Breast epithelium (tissue), 4 donors: Measurements from ENCODE around the gene GAS6. TPM values are rescaled to one million over a fixed set of nuclear protein-coding genes. Genes with fewer than 3 reads are reported as not detected.

ENCODE experiments used
- DNase-seq, 2 donors: peaks; one replicate each; pipeline ENCODE4 v3.0.0-alpha.2; 2019; ENCODE audit warnings: low spot score in 2 of 2
- H3K27ac ChIP-seq, 2 donors: fragments of 200-600 bp; sonication (generic) in 1 of 2; one replicate each; pipeline ENCODE4 v1.5.1; 2016 to 2019; ENCODE audit warnings: mild to moderate bottlenecking in 1 of 2
- H3K27me3 ChIP-seq, 2 donors: fragments of 200-600 bp; sonication (generic) in 1 of 2; one replicate each; pipeline versions ENCODE4 v1.5.1 to v1.6.0; 2017 to 2019; ENCODE audit warnings: control low read depth in 1 of 2, mild to moderate bottlenecking in 1 of 2
- H3K36me3 ChIP-seq: fragments of 200-600 bp; one replicate; pipeline ENCODE4 v1.5.1; 2019
- H3K4me1 ChIP-seq, 2 donors: fragments of 200-600 bp; sonication (generic); one replicate each; pipeline ENCODE4 v1.5.1; 2016 to 2019; ENCODE audit warnings: control low read depth in 1 of 2
- H3K4me3 ChIP-seq, 3 donors: fragments of 200-600 bp; sonication (generic); 1 replicate in 2 of 3; 2 replicates in 1 of 3; pipeline ENCODE4 v1.5.1; 2016 to 2019; ENCODE audit warnings: mild to moderate bottlenecking in 3 of 3, moderate library complexity in 2 of 3
- H3K9me3 ChIP-seq, 2 donors: fragments of 200-600 bp; sonication (generic) in 1 of 2; one replicate each; pipeline ENCODE4 v1.5.1; 2016 to 2019; ENCODE audit warnings: control low read depth in 1 of 2
- POLR2A ChIP-seq: fragments of 450-650 bp; IDR thresholded peaks from one replicate; pipeline ENCODE4 v1.6.1; 2016; ENCODE audit warnings: antibody characterized with exemption, mild to moderate bottlenecking, moderate library complexity
- POLR2AphosphoS5 ChIP-seq, 3 donors: sonication (generic); formaldehyde crosslinking; IDR thresholded peaks; one replicate each; pipeline ENCODE4 v1.6.1; 2017; ENCODE audit warnings: antibody characterized with exemption in 3 of 3
- intact Hi-C: fragments of 100-400 bp; cut with DNase I; formaldehyde crosslinking; loops from one replicate; pipeline ENCODE4 v1.15.1; 2023; ENCODE audit warnings: low total_unique reads
- total RNA-seq, 3 donors: library from RNA; depleted of rRNA; stranded (reverse); fragments of >200 nt; gene quantifications; one replicate each; pipeline ENCODE4 v1.1.0, GENCODE V29; 2016
- TF ChIP-seq, protein P1 (sequence below), 3 donors: fragments of 450-650 bp; IDR thresholded peaks; one replicate each; pipeline ENCODE4 v1.5.1; 2016 to 2017; ENCODE audit warnings: antibody characterized with exemption in 3 of 3, mild to moderate bottlenecking in 3 of 3, moderate library complexity in 3 of 3

Gene GAS6
- total RNA-seq, 3 donors from 2014 or later: 85.9 to 146 (median 103) TPM

DNA sequence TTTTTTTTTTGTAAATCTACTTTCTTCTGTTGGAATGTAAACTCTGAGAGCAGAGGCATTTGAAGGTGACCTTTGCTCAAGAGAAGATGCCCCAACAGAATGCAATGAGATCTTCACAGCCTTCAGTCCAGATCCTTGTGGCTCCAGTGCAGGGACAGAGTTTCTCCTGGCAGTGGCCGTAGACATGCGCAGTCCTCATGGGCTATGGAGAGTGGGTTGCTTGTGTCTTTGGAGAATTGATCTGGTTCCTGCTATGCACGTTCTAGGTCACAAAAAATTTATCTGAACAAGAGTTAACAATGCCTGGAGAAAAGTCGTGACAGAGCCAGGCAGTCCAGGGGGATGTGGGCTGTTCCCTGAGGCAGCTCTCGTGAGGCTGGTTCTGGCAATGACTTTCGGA lies 74.7 kb downstream of the GAS6 start:
- peaks cover 0 to 5% of the 10 kb centered on the region in 2 donors for H3K27me3 ChIP-seq
- no peaks in the 10 kb centered on the region for H3K4me1 ChIP-seq
- no peaks in the 10 kb centered on the region for H3K36me3 ChIP-seq
- intact Hi-C loops: no loop called here
- no peaks in the 10 kb centered on the region for H3K9me3 ChIP-seq
- no peak overlapping the region for H3K27ac ChIP-seq
- TF ChIP-seq POLR2AphosphoS5 (IDR thresholded peaks at IDR 0.05) (no peak), POLR2A (no peak)
- TF ChIP-seq, protein P1, sequence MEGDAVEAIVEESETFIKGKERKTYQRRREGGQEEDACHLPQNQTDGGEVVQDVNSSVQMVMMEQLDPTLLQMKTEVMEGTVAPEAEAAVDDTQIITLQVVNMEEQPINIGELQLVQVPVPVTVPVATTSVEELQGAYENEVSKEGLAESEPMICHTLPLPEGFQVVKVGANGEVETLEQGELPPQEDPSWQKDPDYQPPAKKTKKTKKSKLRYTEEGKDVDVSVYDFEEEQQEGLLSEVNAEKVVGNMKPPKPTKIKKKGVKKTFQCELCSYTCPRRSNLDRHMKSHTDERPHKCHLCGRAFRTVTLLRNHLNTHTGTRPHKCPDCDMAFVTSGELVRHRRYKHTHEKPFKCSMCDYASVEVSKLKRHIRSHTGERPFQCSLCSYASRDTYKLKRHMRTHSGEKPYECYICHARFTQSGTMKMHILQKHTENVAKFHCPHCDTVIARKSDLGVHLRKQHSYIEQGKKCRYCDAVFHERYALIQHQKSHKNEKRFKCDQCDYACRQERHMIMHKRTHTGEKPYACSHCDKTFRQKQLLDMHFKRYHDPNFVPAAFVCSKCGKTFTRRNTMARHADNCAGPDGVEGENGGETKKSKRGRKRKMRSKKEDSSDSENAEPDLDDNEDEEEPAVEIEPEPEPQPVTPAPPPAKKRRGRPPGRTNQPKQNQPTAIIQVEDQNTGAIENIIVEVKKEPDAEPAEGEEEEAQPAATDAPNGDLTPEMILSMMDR (IDR thresholded peaks at IDR 0.05): no peak
- no peak for DNase-seq
- no peak overlapping the region for H3K4me3 ChIP-seq

DNA sequence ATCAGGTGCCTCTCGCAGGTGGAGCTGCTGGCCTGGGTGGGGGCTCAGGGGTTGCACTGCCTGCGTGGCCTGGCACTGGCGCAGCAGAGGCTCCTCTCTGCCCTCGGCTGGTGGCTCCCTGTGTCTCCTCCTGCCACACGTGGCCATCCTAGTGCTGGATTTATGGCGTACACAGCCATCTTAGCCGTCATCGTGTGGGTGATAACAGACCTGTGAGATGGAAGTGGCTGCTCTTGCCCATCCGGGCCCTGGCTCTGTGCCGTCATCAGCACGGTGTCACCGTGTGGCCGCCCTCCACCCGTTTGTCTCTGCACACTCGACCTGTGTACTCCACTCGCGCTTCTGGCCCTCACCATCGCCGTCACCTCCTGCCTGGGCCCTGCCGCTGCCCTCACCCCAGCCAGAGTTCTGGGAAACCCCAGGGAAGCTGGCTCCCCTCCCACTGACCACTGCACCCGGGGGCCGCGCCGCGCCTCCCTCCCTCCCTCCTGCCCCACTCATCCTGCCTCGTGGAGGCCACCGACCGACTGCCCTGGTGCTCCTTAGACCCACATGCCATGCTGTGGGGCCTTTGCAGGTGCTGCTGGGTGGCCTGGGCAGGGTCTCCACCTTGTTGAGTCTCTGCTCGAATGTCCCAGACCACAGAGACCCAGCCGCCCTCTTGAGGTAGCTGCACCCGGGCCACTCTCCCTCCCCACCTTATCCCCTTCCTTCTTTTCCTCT lies 75.3 kb downstream of the GAS6 start:
- TF ChIP-seq POLR2AphosphoS5 (IDR thresholded peaks at IDR 0.05): no peak
- no peak for TF ChIP-seq POLR2A
- intact Hi-C loops: no loop called here
- Histone ChIP-seq H3K36me3 (no peaks in the 10 kb centered on the region), H3K9me3 (no peaks in the 10 kb centered on the region), H3K27me3 (peaks cover 0 to 5% of the 10 kb centered on the region in 2 donors), H3K4me1 (no peaks in the 10 kb centered on the region), H3K27ac (no peak overlapping the region), H3K4me3 (no peak overlapping the region)
- no peak for DNase-seq

DNA sequence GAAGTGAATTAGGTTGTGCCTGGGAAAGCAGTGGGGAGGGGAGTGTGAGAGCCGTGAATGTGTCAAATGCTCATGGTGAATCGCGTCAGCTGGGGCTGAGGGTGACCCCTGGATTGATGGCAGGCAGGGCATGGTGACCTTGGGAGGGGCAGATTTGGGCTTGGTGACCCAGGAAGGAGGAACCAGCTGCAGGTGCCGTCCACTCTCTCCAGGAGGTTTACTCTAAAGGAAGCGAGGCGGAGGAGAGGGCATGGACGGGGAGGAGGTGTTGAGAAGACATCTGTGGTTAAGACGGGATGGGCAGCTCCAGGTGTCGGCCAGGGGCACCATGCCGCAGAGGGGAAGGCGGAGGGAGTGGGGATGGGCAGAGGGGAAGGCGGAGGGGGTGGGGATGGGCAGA lies 76.2 kb downstream of the GAS6 start:
- H3K27me3 ChIP-seq: peaks cover 0 to 5% of the 10 kb centered on the region in 2 donors
- no peak overlapping the region for H3K4me3 ChIP-seq
- no peak overlapping the region for H3K27ac ChIP-seq
- no peaks in the 10 kb centered on the region for H3K9me3 ChIP-seq
- no peaks in the 10 kb centered on the region for H3K36me3 ChIP-seq
- intact Hi-C loops: no loop called here
- no peak for TF ChIP-seq POLR2A
- TF ChIP-seq, protein P1 (IDR thresholded peaks at IDR 0.05): no peak
- TF ChIP-seq POLR2AphosphoS5 (IDR thresholded peaks at IDR 0.05): no peak
- DNase-seq: no peak
- no peaks in the 10 kb centered on the region for H3K4me1 ChIP-seq

DNA sequence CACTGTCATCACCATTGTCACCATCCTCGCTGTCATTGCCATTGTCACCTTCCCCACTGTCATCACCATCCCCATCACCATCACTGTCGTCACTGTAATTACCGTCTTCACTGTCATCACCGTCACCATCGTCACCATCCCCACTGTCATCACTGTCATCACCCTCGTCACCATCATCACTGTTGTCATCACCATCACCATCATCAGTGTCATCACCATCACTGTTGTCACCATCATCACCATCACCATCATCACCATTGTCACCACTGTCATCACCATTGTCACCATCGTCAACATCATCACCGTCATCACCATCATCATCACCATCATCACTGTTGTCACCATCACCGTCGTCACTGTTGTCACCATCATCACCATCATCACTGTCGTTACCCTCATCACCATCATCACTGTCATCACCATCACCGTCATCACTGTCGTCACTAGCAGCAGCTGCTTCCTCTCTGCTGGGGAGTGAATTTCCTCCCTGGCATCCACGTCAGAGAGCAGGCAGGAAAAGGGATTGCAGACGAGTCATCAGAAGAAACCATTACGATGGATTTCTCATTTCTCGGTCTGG lies 77.5 kb downstream of the GAS6 start:
- Histone ChIP-seq H3K9me3 (no peaks in the 10 kb centered on the region), H3K4me1 (no peaks in the 10 kb centered on the region), H3K27ac (no peak overlapping the region), H3K4me3 (no peak overlapping the region), H3K27me3 (no peaks in the 10 kb centered on the region), H3K36me3 (no peaks in the 10 kb centered on the region)
- intact Hi-C loops: no loop called here
- TF ChIP-seq POLR2A: no peak
- TF ChIP-seq POLR2AphosphoS5 (IDR thresholded peaks at IDR 0.05): no peak
- DNase-seq: no peak

DNA sequence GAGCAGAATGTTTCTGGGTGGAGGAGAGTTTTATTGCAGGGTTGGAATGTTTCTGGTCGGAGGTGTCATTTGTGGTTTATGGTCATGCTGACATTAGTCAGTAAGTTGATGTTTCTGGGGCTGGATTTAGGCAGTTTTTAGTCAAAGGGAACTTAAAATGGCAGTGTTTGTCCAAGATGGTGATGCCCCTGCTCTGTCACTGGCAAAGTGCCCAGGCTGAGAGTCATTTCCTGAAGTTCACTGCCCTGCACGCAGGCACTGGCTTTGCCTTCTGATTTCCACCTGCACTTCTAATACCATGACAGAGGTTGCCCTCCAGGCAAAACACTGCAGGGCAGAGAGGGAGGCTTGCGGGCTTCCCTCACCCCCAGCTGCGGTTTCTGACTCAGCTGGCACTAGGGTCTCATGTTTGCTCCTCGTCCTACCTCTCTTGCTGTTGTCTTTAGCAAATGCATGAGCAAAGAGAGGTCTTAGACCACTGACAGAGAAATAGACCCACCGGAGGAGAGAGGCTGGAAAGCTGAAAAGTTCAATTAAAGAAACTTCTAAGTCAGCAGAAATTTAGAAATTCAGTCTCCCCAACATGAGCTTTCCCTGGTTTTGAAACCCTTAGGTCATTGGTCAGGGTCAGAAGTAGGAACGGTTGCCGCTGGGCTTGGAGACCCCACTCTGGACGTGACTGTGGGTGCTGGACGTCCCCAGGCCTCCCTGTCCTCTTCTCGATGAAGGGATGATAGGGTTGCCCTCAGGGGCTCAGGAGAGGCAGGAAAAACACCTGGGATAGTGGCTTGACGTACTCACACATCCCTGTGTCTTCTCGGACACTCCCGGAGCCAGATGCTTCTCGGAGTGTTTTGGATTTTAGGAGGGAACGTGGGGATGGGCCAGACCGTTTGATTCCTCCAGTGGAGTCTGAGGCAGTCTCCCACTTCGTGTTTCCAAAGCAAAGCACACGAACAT lies 78.5 kb downstream of the GAS6 start:
- Histone ChIP-seq H3K27me3 (no peaks in the 10 kb centered on the region), H3K4me3 (no peak overlapping the region), H3K27ac (no peak overlapping the region), H3K9me3 (no peaks in the 10 kb centered on the region), H3K36me3 (no peaks in the 10 kb centered on the region), H3K4me1 (no peaks in the 10 kb centered on the region)
- TF ChIP-seq, protein P1 (IDR thresholded peaks at IDR 0.05): no peak
- no peak for TF ChIP-seq POLR2A
- TF ChIP-seq POLR2AphosphoS5 (IDR thresholded peaks at IDR 0.05): no peak
- intact Hi-C loops: no loop called here
- DNase-seq: no peak

DNA sequence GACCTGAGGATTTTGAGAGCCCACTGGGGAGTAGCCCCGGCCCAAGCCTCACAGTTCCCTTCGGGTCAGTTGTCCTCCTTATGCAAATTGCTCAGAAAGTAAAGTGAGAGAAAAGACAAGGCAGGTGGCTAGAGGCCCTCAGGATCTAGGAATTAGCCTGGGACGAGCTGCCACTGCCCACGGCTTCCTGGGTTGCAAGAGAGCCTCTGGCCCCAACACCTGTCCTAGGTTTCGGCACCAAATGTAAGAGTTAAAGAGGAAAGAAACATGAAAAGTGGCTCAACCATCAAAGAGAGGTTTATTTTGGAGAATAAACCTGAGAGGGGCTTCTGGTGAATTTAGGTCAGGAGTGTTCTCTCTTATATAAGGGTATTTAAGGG lies 79.2 kb downstream of the GAS6 start:
- no peaks in the 10 kb centered on the region for H3K4me1 ChIP-seq
- H3K27ac ChIP-seq: no peak overlapping the region
- no peaks in the 10 kb centered on the region for H3K27me3 ChIP-seq
- no peaks in the 10 kb centered on the region for H3K36me3 ChIP-seq
- no peaks in the 10 kb centered on the region for H3K9me3 ChIP-seq
- no peak for TF ChIP-seq POLR2AphosphoS5 (IDR thresholded peaks at IDR 0.05)
- no peak for TF ChIP-seq POLR2A
- TF ChIP-seq, protein P1 (IDR thresholded peaks at IDR 0.05): no peak
- no peak overlapping the region for H3K4me3 ChIP-seq
- intact Hi-C loops: no loop called here
- DNase-seq: no peak
